Stimulated activated CD8-positive, alpha-beta memory T cell treated with anti-CD3 and anti-CD28 coated beads, Interleukin-7, amount 100 ng/mL, for 24 hours (primary cell): ENCODE results near the gene NEUROG1.

Source experiments
- DNase-seq: peaks from one replicate; pipeline ENCODE4 v3.0.0-alpha.2; 2020; ENCODE audit warnings: low read depth

Gene NEUROG1

DNA sequence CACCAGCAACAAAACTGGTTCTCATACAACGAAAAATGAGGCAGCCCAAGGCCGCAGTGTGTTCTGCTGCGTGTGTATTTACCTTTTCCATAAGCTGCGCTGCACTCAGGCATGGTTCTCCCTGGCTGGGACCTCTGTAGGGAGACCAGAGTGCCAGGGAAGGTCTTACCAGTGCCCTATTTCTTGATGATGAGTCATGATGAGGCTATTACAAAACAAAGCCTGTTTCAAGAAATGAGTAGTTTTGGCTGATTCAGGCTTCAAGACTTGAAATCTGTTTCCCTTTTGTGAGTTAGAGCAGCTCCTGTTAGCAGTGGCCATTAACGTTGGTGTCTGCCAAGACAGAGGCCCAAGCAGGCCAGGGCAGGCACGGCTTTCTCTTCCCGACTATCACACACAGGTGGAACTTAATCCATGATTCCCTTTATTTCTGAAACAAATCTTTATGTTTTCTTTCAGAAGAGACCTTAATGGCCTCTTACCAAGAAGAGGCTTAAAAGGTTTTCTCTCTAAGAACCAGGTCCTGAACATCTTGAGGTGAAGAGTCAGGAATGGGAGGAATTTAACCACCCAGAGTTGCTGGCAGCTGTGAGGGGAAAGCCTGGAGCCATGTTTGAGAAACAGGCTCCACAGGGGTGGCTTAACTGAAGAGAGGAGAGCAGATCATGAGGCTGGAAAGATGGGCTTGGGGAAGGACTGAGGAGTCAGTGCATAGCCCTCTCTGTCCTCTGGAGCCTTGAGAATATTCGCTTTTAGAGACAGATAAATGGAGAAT, 42.2 kb downstream of the NEUROG1 start:
- no peak for DNase-seq

DNA sequence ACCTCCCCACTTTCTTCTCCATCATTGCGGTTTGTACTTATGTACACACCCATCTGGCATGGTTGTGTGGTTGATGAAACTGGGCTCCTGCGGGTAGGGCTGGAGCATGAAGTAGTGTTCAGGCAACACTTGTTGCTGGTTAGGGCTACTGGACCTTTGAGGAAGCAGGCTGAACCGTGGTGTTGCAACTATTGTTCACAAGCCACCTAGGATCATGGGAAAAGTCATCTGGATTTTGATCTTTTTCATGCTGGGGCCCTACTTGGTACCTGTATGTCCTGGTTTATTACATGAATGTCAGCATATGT, 43.5 kb downstream of the NEUROG1 start:
- no peak for DNase-seq

DNA sequence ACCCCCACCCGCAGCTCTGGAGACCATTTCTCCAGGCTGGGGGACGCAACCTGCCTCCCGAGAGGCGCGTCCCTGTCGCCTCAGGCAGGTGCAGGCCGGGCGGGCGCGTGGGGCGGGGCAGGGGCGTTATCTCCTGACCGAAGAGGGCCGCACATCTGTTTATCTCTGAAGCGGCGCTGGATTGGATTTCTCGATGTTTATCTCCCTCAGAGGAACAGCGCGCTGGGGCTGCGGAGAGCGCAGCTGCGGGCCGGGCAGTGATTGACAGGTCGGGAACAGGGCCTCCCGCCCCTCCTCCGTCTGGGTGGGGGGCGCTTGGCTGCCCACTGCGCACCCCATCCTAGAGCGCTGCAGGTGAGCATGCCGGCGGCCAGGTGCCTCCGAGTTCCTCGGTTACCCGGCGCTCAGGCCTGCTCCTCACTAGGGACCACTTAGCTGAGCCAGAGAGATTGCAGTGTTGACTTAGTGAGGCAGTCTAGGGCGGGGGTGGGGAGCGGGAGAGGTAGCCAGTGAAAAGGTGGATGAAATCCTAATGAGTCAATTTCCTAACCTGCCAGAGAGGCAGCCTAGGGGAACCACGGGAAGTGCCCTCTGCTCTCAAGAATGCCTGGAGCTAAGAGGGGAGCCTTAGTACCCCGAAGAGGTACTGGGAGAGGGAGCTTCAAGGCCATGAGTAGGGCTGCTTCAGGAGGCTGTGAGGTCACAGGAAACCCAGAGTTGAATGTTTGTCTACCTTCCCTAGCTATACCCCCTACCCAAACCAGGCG, 44.0 kb downstream of the NEUROG1 start:
- no peak for DNase-seq

DNA sequence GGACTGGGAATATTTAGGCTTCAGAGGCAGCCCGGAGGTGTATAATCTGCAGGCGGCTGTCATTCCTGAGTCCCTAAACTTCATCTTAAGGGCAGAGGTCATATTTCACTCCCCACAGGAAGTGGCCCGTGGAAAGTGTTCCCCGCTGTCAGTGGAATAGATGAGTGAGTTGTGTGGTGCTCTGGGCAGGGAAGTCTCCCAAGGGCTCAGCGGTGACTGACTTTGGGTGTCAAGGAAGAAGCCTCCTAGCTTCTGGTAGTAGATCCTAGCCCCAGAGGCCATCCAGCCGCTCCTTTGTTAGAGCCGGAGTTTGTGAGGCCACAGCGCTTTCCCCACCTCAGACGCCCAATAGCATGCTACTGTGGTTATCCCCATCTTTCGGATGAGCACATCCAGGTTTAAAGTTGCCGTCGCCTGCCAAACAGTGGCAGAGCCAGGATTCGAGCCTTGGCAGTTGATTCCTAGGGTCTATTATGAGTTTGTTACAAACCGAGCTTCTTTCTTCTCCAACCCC, 44.7 kb downstream of the NEUROG1 start:
- no peak for DNase-seq

DNA sequence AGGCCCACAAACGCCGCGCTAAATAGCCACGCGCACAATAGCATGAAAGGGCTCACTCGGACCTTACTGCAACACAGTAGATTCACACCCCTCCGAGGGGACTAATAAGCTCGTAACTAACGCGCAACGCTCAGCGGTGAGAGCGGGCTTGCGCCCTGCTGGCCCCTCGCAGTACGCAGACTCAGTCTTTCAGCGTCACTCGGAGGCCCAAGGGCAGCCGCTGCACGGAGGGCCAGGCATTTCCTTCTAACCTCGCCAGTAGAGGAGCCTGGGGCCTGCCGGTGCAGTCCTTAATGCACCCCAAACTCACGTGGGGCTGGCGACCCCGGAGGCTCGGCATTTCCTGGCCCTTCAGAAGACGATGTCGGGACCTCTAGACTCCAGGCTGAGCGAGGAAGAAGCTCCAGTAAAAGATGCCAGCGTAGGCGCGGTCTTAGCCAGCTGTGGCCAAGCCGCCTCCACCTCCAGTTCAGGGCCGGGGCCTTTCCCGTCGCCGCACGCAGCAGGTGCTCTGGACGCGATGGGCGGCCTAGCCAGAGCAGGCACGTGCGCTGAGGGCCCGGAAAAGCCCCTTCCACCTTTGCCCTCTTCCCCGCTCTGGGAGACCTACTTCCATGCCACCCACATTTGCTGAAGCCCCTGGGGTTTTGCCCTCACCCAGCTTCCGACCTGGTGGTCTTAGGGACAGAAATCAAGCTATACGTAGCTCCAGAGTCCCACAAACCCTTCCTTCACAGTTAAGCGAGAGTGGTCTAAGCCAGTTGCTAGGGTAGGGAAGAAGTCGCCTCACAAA, 45.3 kb downstream of the NEUROG1 start:
- no peak for DNase-seq

DNA sequence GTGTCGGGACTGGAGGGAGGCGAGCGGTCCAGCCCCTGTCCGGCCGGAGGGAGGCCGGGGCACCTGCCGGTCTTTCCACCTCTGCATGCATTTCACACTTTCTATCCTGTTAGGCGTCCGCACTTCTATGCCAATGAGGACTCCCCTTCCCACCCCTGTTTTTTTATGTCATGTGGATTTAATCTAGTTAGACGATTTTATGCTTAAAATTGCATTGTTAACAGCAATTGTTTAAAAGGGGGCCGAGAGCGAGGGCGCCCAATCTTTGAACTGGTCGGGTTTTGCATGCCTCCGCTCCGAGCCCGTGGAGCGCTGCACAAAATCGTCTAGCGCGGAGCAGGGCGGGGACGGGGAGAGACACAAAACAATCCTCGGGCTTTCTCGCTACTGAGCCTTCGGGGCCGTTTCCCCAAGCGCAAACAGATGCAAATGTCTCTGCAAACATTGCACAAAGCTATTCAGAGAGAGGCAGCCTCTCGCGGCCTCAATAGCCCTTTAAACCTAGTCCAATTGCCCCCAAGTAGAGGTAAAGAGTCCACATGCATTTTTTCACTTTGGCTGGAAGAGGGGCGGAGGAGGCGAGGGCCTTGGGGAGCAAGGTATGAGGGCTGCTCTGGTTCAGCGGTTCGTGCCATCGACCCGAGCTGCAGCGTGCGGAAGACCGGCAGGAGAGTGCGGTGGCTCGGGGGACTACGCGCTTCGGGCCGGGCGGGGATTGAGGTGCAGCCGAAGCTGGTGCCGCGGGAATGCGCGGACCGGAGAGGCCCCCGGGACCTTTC, 46.1 kb downstream of the NEUROG1 start:
- DNase-seq = no peak

DNA sequence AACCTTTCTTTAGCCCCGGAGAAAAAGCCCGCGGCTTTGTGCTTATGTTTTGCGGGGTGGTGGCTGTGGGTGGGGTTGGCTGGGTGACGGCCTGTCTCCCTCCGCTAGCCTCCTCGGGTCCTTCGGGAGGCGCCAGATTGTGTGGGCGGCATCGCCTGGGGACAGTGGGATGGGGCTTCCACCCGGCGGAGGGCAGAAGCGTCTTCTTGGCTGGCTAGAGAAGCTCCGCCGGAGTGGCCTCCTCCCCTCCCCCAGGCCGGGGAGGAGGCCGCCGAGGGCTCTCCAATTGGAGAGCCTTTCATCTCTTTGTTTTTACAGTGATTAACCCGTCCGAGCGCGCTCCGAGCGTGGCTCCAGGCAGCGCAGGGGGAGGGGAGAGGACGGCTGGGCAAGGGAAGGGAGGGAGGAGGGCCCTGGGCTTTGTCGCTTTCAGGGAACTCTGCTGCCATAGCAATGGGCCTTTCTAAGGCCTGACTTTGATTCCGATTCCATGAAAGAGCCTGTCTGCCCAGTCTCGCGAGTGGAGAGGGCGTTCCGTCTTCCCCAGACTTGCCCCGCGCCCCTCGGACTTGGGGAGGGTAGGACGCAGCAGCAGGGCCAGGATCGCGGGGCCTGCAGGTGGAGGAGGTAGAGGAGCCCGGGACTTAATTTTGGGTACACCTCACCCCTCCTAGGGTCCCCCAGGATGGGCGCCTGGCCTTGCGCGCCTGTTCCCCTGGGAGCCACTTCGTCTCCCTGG, 46.9 kb downstream of the NEUROG1 start:
- no peak for DNase-seq

DNA sequence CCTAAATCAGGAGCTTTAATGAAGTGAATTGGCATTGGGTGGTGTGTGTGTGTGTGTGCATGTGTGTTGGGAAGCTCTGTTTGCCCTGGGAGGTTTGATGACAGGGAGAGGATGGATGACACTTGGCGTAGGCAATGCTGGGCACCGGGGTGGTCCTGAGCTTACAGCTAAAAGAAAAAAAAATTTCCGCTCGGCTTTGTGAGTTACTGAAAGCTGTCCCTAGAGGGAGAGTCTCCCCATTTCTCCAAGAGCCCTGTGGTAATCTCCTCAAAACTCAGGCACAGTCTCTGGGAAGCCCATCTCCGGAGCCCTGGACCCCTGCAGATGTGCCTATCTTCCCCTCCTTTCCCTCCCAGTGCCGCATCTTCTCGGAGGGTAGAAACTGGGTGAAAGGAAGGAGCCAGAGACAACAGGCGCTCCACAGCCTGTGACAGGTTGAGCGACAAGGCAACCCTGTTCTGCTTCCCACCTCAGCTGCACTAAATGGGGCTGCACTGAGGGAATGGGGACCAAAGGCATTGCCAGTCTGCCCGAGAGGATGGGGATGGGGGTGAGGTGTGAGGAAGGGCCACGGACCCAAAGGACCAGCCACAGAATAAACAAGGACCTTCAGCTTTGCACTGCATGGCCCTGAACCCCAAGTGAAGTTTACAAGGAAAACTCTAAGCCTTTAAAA, 47.8 kb downstream of the NEUROG1 start:
- no peak for DNase-seq

DNA sequence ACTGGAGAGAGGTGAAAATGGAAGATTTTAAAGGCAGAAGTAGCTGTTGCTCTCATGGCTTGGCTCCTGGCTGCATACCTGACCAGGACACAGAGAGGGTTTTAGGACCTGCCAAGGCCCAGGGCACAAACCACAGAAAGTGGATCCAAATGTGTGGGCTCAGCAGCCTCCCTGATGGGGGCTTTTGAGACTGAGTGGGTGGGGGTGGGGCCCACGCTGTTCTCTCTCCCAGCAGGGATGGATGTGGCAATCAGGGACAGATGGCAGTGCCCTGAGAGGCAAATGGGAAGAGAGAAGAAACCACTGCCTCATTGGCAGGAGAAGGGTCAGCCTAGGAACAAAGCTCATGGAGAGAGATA, 48.7 kb downstream of the NEUROG1 start:
- no peak for DNase-seq

DNA sequence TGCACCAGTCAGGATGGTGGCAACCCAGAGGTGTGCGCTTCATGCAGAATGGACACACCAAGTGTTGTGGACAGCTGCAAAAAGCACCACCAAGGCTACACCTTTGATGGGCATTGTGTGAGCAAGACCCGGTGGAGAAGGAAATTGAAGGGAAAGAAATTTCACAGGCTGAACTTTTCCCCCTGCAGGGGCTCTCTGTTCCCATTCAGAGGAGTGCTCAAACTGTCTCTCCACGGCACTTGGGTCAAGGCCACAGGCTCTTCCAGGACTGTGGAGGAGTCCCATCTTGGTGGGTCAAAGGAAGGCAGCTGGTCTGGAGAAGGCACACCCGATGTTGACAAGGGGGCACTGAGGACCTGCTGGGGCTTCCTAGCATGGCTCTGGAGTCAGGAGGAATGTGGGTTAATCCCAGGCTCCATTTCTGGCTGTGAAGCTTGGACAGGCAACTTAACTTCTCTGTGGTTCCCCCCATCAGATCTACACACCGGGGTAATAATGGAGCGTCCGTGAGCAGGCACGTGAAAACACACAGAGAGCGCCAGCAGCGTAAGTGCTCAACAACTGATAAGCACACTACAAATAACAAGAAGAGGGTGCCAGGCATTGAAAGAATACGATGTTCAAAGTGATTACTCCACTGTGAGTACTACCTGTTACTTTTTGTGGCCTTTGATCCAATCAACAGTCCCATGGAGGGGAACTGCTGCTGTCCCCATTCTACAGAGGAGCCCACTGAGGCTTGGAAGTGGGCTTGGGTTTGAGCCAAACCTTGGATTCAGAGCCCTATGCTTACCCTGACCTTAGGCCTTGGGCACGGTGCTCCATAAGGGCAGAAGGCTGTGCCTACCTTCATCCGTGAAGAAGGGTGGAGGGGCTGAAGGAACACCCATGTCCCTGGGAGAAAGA, 49.4 kb downstream of the NEUROG1 start:
- no peak for DNase-seq

DNA sequence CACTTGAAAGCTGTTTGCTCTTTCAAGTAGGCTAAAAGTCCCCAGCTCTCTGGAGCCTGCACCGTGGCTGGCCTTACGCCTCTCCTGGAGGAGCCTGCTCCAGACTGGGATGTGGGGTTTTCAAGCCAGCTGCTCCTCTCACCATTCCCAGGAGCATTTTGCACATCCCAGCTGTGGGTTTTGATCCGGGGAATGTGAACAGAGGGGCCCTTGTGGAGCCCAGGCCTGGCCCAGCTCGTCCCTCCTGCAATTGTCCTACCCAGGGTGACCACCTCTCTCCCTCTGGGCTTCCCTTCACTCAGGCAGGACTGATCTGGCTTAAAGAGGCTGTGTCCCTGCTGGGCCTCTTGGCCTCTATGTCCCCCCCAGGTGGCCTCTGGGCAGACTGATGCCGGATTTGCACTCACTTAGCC, 51.1 kb downstream of the NEUROG1 start:
- DNase-seq = no peak
